HL-60 (cell line): Measurements from ENCODE around the gene OPN3.

Source experiments
- DNase-seq, 2 experiments: peaks; one replicate each; pipeline ENCODE4 v3.0.0-alpha.2; 2010 to 2020; ENCODE audit warnings: low read depth in 1 of 2, low spot score in 1 of 2
- H3K27ac ChIP-seq: fragments of 250-450 bp; sonication (Bioruptor Pico); replicated peaks from 2 replicates; pipeline ENCODE4 v1.5.1; 2020; ENCODE audit warnings: mild to moderate bottlenecking, moderate library complexity
- H3K27me3 ChIP-seq: fragments of 250-450 bp; sonication (Bioruptor Pico); 2 replicates; pipeline ENCODE4 v1.5.1; 2021; ENCODE audit warnings: mild to moderate bottlenecking, moderate library complexity; ENCODE audit not compliant: insufficient read depth, poor library complexity, severe bottlenecking
- H3K4me3 ChIP-seq: replicated peaks from 2 replicates; pipeline ENCODE4 v1.5.1; 2011; ENCODE audit warnings: mild to moderate bottlenecking, control low read depth, low read length; ENCODE audit not compliant: insufficient read depth
- CTCF ChIP-seq: IDR thresholded peaks from one replicate; pipeline ENCODE4 v1.5.1; 2011; ENCODE audit warnings: low read length, control low read depth, inconsistent platforms; ENCODE audit not compliant: insufficient read depth
- GABPA ChIP-seq: IDR thresholded peaks from 2 replicates; pipeline ENCODE4 v1.6.1; 2012; ENCODE audit warnings: low read depth
- POLR2AphosphoS5 ChIP-seq: IDR thresholded peaks from 2 replicates; pipeline ENCODE4 v1.6.1; 2012; ENCODE audit warnings: low read depth
- SPI1 ChIP-seq: IDR thresholded peaks from 2 replicates; pipeline ENCODE4 v1.6.1; 2012; ENCODE audit warnings: low read depth, mild to moderate bottlenecking, borderline replicate concordance
- TF ChIP-seq, protein P1 (sequence below): IDR thresholded peaks from 2 replicates; pipeline ENCODE4 v1.6.1; 2012; ENCODE audit warnings: low read depth; ENCODE audit not compliant: insufficient replicate concordance

Gene OPN3

DNA sequence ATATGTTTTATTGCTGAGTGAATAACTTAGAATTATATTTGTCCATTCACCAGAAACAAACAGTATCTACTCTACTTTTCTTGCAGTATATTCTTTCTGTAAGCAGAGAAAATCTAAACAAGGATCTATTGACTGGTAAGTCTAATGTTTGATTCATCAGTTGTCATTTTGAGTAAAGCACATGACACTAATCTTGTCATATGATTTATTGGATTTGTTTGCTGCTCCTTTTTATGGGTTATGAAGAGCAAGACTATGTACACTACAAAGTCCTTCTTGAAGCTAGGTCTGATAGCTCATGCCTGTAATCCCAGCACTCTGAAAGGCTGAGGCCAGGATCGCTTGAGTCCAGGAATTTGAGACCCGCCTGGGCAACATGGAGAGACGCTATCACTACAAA, 84.6 kb downstream of the OPN3 start:
- no peak for DNase-seq
- no peak for TF ChIP-seq CTCF
- TF ChIP-seq GABPA: no peak
- TF ChIP-seq, protein P1, sequence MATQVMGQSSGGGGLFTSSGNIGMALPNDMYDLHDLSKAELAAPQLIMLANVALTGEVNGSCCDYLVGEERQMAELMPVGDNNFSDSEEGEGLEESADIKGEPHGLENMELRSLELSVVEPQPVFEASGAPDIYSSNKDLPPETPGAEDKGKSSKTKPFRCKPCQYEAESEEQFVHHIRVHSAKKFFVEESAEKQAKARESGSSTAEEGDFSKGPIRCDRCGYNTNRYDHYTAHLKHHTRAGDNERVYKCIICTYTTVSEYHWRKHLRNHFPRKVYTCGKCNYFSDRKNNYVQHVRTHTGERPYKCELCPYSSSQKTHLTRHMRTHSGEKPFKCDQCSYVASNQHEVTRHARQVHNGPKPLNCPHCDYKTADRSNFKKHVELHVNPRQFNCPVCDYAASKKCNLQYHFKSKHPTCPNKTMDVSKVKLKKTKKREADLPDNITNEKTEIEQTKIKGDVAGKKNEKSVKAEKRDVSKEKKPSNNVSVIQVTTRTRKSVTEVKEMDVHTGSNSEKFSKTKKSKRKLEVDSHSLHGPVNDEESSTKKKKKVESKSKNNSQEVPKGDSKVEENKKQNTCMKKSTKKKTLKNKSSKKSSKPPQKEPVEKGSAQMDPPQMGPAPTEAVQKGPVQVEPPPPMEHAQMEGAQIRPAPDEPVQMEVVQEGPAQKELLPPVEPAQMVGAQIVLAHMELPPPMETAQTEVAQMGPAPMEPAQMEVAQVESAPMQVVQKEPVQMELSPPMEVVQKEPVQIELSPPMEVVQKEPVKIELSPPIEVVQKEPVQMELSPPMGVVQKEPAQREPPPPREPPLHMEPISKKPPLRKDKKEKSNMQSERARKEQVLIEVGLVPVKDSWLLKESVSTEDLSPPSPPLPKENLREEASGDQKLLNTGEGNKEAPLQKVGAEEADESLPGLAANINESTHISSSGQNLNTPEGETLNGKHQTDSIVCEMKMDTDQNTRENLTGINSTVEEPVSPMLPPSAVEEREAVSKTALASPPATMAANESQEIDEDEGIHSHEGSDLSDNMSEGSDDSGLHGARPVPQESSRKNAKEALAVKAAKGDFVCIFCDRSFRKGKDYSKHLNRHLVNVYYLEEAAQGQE: no peak
- no peak for TF ChIP-seq POLR2AphosphoS5
- H3K27ac ChIP-seq: no peak overlapping the region
- no peaks in the 10 kb centered on the region for H3K27me3 ChIP-seq
- H3K4me3 ChIP-seq: no peak overlapping the region

GRCh38 chr1:241553886-241554592, 86.1 kb downstream of the OPN3 start:
- Histone ChIP-seq H3K27me3 (no peaks in the 10 kb centered on the region), H3K27ac (no peak overlapping the region), H3K4me3 (no peak overlapping the region)
- no peak for DNase-seq
- no peak for TF ChIP-seq GABPA
- TF ChIP-seq SPI1: no peak
- TF ChIP-seq, protein P1: no peak
- no peak for TF ChIP-seq CTCF
- no peak for TF ChIP-seq POLR2AphosphoS5

DNA sequence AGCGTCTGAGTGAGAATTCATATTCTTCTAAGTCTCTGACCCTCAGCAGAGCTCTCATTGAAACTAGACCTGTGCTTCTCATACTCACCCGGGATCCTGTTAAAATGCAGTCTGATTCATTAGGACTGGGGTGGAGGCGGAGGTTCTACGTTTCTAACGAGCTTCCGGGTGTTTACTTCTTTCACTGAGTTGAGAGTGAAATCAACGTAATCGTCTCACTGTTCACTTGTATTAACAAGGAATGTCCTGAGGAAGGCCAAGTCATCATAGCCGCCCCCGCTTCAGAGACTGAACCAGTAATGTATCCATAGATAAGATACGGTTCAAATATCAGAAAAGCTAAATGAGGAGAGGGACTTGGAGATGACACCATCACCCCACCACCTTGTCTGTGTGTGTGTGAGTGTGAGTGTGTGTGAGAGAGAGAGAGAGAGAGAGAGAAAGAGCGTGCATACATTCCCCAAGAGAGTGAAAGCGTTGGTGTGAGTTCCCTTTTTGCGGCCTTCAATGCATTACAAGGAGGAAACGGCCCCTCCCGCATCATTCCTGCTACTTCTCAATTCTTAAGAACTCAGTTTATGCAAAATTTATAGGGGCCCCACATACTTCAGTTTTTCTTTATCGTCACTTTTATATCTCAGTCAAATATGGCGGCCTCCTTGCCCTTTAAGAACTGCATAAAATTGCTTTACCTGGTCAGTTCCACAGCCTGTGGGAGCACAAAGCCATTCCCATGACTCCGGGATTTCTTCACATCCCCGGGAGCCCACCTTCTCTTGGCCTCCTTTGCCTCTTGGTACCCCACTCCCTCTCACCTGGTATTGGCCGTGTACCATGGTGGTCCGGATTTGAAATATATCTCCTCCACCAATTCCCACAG, 88.2 kb downstream of the OPN3 start:
- Histone ChIP-seq H3K27me3 (no peaks in the 10 kb centered on the region), H3K4me3 (peak overlapping the region; percentile 19), H3K27ac (peak overlapping the region; percentile 91)
- no peak for TF ChIP-seq GABPA
- TF ChIP-seq SPI1: peak; percentile 94
- TF ChIP-seq, protein P1: peak; percentile 68
- peak; percentile 98 for TF ChIP-seq POLR2AphosphoS5
- peak; percentile 84 to 92 for DNase-seq
